ENCODE data around the gene LAMC2. TPM values are rescaled to one million over a fixed set of nuclear protein-coding genes. Genes with fewer than 3 reads are reported as not detected.
A peak's percentile ranks its signal among the peaks of the same experiment; 100 is the strongest.
"Not testable (repeated sequence)": the region's sequence is repeated elsewhere in the genome, so short reads cannot be mapped to it uniquely, and the experiment has no call there.

LAMC2 gene
- total and polyA plus RNA-seq, 7 donors, result 0.25 to 1.3 (median 0.99) TPM

GRCh38 chr1:183240526-183240825 is 54.4 kb downstream of the LAMC2 start:
- no peak for ATAC-seq
- no peak overlapping the region for H3K27ac ChIP-seq
- peaks cover 0 to 3% (median 0%) of the 10 kb centered on the region in 3 donors for H3K27me3 ChIP-seq (ENCODE audit: insufficient read depth in 3 of 3, low read length in 2 of 3)
- H3K4me3 ChIP-seq, result no peak overlapping the region
- H3K4me1 ChIP-seq, result no peaks in the 10 kb centered on the region
- TF ChIP-seq, protein P1, sequence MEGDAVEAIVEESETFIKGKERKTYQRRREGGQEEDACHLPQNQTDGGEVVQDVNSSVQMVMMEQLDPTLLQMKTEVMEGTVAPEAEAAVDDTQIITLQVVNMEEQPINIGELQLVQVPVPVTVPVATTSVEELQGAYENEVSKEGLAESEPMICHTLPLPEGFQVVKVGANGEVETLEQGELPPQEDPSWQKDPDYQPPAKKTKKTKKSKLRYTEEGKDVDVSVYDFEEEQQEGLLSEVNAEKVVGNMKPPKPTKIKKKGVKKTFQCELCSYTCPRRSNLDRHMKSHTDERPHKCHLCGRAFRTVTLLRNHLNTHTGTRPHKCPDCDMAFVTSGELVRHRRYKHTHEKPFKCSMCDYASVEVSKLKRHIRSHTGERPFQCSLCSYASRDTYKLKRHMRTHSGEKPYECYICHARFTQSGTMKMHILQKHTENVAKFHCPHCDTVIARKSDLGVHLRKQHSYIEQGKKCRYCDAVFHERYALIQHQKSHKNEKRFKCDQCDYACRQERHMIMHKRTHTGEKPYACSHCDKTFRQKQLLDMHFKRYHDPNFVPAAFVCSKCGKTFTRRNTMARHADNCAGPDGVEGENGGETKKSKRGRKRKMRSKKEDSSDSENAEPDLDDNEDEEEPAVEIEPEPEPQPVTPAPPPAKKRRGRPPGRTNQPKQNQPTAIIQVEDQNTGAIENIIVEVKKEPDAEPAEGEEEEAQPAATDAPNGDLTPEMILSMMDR (IDR thresholded peaks at IDR 0.05), result no peak
- no peak for DNase-seq
- intact Hi-C loops (cut with DNase I), result no loop called here
- no peaks in the 10 kb centered on the region for H3K36me3 ChIP-seq (ENCODE audit: insufficient read depth in 1 of 2, low read depth in 1 of 2)
- WGBS, 3 donors, result 88 to 92% (median 91%) methylated on average over 4 of the region's 4 CpGs
- no peaks in the 10 kb centered on the region for H3K9me3 ChIP-seq

DNA sequence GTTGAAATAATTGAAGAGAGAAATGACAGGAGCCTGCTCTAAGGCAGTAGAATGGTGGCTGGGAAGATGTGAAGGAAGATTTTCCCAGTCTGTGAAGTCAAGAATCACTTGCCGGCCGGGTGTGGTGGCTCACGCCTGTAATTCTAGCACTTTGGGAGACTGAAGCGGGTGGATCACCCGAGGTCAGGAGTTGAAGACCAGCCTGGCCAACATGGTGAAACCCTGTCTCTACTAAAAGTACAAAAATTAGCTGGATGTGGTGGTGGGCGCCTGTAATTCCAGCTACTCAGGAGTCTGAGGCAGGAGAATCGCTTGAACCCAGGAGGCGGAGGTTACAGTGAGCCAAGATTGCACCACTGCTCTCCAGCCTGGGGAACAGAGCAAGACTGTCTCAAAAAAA is 54.8 kb downstream of the LAMC2 start:
- H3K27me3 ChIP-seq (ENCODE audit: insufficient read depth in 3 of 3, low read length in 2 of 3); H3K4me3 ChIP-seq; H3K9me3 ChIP-seq; H3K4me1 ChIP-seq; intact Hi-C loops (cut with DNase I); H3K36me3 ChIP-seq (ENCODE audit: insufficient read depth in 1 of 2, low read depth in 1 of 2); ATAC-seq: not testable (repeated sequence)
- WGBS, 3 donors, result 90 to 91% (median 90%) methylated on average over 8 of the region's 8 CpGs
- peak overlapping the region; percentile 44 for H3K27ac ChIP-seq
- peak; percentile 18 to 59 for DNase-seq

DNA sequence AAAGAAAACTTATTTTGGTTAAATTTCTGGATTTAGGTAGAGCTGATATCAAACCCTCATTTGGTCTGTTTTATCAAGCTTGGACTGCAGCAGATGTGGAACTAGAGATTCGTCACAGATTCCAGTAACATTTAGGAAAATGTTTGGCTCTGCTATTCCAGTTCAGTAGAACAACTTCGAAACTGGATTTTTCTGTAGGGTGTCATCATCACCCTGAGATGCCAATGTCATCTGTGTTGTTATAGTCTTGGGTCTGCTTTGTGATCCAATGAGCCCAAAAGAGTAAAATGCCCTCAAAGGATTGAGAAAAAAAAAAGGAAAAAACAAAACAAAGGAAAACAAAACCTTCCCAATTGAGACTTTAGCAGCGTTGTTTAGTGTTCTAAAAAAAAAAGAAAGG is 55.4 kb downstream of the LAMC2 start:
- ATAC-seq (no peak), DNase-seq (no peak)
- H3K27me3 ChIP-seq (ENCODE audit: insufficient read depth in 3 of 3, low read length in 2 of 3), result peaks cover 0 to 3% (median 0%) of the 10 kb centered on the region in 3 donors
- intact Hi-C loops (cut with DNase I), result no loop called here
- peak overlapping the region; percentile 46 for H3K27ac ChIP-seq
- WGBS, 3 donors, result 38 to 45% (median 40%) methylated on average over 3 of the region's 3 CpGs
- no peaks in the 10 kb centered on the region for H3K36me3 ChIP-seq (ENCODE audit: insufficient read depth in 1 of 2, low read depth in 1 of 2)
- TF ChIP-seq, protein P1 (IDR thresholded peaks at IDR 0.05), result no peak
- H3K4me3 ChIP-seq, result no peak overlapping the region
- H3K9me3 ChIP-seq, result no peaks in the 10 kb centered on the region
- no peaks in the 10 kb centered on the region for H3K4me1 ChIP-seq

GRCh38 chr1:183242556-183242955 is 56.5 kb downstream of the LAMC2 start:
- no peaks in the 10 kb centered on the region for H3K36me3 ChIP-seq (ENCODE audit: insufficient read depth in 1 of 2, low read depth in 1 of 2)
- H3K4me3 ChIP-seq, result no peak overlapping the region
- 48 to 66% (median 51%) methylated on average over 3 of the region's 3 CpGs for WGBS, 3 donors
- peaks cover 0 to 3% (median 0%) of the 10 kb centered on the region in 3 donors for H3K27me3 ChIP-seq (ENCODE audit: insufficient read depth in 3 of 3, low read length in 2 of 3)
- H3K27ac ChIP-seq, result peak overlapping the region; percentile 46
- no peaks in the 10 kb centered on the region for H3K9me3 ChIP-seq
- ATAC-seq, result peak in 3 of 4 donors; percentile 35 to 48 (median 44)
- no peaks in the 10 kb centered on the region for H3K4me1 ChIP-seq
- TF ChIP-seq, protein P1 (IDR thresholded peaks at IDR 0.05), result no peak
- intact Hi-C loops (cut with DNase I), result no loop called here
- no peak for DNase-seq

DNA sequence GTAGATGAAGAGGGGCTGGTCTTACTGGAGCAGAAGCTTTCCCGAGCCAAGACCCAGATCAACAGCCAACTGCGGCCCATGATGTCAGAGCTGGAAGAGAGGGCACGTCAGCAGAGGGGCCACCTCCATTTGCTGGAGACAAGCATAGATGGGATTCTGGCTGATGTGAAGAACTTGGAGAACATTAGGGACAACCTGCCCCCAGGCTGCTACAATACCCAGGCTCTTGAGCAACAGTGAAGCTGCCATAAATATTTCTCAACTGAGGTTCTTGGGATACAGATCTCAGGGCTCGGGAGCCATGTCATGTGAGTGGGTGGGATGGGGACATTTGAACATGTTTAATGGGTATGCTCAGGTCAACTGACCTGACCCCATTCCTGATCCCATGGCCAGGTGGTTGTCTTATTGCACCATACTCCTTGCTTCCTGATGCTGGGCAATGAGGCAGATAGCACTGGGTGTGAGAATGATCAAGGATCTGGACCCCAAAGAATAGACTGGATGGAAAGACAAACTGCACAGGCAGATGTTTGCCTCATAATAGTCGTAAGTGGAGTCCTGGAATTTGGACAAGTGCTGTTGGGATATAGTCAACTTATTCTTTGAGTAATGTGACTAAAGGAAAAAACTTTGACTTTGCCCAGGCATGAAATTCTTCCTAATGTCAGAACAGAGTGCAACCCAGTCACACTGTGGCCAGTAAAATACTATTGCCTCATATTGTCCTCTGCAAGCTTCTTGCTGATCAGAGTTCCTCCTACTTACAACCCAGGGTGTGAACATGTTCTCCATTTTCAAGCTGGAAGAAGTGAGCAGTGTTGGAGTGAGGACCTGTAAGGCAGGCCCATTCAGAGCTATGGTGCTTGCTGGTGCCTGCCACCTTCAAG is 57.3 kb downstream of the LAMC2 start:
- intact Hi-C loops (cut with DNase I), result no loop called here

More for the DNA sequence above, 57.3 kb downstream of the LAMC2 start:
- H3K27ac ChIP-seq, result peak overlapping the region; percentile 46
- no peaks in the 10 kb centered on the region for H3K36me3 ChIP-seq (ENCODE audit: insufficient read depth in 1 of 2, low read depth in 1 of 2)
- no peaks in the 10 kb centered on the region for H3K9me3 ChIP-seq
- H3K27me3 ChIP-seq (ENCODE audit: insufficient read depth in 3 of 3, low read length in 2 of 3), result peaks cover 0 to 3% (median 0%) of the 10 kb centered on the region in 3 donors
- DNase-seq, result peak; percentile 69 to 84
- WGBS, 3 donors, result 59 to 78% (median 64%) methylated on average over 5 of the region's 5 CpGs
- peak; percentile 46 to 72 (median 69) for ATAC-seq
- no peak overlapping the region for H3K4me3 ChIP-seq
- TF ChIP-seq, protein P1 (IDR thresholded peaks at IDR 0.05), result no peak
- H3K4me1 ChIP-seq, result no peaks in the 10 kb centered on the region

Data from psoas muscle (tissue), 8 donors.